ENCODE data around the gene FBXL17. TPM values are rescaled to one million over a fixed set of nuclear protein-coding genes. Genes with fewer than 3 reads are reported as not detected.

FBXL17 gene
- total RNA-seq, 1 experiment from 2014 or later, result 3.5 TPM

DNA sequence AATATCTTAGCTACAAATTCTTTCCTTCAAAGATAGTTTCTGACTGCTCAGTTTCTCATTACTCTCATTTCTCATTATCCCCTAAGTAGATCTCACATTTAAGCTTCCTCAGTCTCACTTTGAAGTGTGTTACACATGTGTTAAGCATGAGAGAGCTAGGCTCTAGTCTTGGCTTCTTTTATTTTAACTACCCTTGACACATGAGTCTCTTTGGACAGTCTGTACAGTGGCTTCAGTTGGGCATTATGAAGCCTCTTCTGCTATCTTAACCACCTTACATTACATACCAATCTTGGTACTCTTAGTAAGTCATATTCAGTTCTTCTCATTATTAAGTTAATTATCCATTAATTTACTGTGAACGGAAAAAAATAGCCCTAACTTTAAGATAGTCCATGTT lies 232.5 kb downstream of the FBXL17 start:
- ChIA-PET CTCF (no interaction called here), POLR2A (no interaction called here)
- no peak overlapping the region for H3K27ac Mint-ChIP-seq
- ATAC-seq (no peak), DNase-seq (ENCODE audit: low spot score) (no peak)
- no peak overlapping the region for H3K4me3 Mint-ChIP-seq
- peaks cover 10% of the 10 kb centered on the region for H3K9me3 Mint-ChIP-seq
- H3K4me1 Mint-ChIP-seq, result no peaks in the 10 kb centered on the region
- no peaks in the 10 kb centered on the region for H3K27me3 Mint-ChIP-seq (ENCODE audit: low read depth)
- H3K36me3 Mint-ChIP-seq, result peaks cover 2% of the 10 kb centered on the region; the same call in 1 of the 2 replicates
- TF ChIP-seq, protein P1, sequence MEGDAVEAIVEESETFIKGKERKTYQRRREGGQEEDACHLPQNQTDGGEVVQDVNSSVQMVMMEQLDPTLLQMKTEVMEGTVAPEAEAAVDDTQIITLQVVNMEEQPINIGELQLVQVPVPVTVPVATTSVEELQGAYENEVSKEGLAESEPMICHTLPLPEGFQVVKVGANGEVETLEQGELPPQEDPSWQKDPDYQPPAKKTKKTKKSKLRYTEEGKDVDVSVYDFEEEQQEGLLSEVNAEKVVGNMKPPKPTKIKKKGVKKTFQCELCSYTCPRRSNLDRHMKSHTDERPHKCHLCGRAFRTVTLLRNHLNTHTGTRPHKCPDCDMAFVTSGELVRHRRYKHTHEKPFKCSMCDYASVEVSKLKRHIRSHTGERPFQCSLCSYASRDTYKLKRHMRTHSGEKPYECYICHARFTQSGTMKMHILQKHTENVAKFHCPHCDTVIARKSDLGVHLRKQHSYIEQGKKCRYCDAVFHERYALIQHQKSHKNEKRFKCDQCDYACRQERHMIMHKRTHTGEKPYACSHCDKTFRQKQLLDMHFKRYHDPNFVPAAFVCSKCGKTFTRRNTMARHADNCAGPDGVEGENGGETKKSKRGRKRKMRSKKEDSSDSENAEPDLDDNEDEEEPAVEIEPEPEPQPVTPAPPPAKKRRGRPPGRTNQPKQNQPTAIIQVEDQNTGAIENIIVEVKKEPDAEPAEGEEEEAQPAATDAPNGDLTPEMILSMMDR (IDR thresholded peaks at IDR 0.05), result no peak
- no peak for TF ChIP-seq ZNF138 (CRISPR knock-in tag; conservative IDR thresholded peaks at IDR 0.05)
- no peak for TF ChIP-seq ZNF232 (CRISPR knock-in tag; IDR thresholded peaks at IDR 0.05)
- TF ChIP-seq, protein P2, sequence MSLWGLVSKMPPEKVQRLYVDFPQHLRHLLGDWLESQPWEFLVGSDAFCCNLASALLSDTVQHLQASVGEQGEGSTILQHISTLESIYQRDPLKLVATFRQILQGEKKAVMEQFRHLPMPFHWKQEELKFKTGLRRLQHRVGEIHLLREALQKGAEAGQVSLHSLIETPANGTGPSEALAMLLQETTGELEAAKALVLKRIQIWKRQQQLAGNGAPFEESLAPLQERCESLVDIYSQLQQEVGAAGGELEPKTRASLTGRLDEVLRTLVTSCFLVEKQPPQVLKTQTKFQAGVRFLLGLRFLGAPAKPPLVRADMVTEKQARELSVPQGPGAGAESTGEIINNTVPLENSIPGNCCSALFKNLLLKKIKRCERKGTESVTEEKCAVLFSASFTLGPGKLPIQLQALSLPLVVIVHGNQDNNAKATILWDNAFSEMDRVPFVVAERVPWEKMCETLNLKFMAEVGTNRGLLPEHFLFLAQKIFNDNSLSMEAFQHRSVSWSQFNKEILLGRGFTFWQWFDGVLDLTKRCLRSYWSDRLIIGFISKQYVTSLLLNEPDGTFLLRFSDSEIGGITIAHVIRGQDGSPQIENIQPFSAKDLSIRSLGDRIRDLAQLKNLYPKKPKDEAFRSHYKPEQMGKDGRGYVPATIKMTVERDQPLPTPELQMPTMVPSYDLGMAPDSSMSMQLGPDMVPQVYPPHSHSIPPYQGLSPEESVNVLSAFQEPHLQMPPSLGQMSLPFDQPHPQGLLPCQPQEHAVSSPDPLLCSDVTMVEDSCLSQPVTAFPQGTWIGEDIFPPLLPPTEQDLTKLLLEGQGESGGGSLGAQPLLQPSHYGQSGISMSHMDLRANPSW (CRISPR knock-in tag; conservative IDR thresholded peaks at IDR 0.05; ENCODE audit: low read depth), result no peak
- TF ChIP-seq IRF2 (CRISPR knock-in tag; IDR thresholded peaks at IDR 0.05; ENCODE audit: borderline replicate concordance, low read depth), result no peak
- no peak for TF ChIP-seq TCF7 (CRISPR knock-in tag; IDR thresholded peaks at IDR 0.05; ENCODE audit: low read depth)
- TF ChIP-seq, protein P3, sequence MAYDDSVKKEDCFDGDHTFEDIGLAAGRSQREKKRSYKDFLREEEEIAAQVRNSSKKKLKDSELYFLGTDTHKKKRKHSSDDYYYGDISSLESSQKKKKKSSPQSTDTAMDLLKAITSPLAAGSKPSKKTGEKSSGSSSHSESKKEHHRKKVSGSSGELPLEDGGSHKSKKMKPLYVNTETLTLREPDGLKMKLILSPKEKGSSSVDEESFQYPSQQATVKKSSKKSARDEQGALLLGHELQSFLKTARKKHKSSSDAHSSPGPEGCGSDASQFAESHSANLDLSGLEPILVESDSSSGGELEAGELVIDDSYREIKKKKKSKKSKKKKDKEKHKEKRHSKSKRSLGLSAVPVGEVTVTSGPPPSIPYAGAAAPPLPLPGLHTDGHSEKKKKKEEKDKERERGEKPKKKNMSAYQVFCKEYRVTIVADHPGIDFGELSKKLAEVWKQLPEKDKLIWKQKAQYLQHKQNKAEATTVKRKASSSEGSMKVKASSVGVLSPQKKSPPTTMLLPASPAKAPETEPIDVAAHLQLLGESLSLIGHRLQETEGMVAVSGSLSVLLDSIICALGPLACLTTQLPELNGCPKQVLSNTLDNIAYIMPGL (CRISPR knock-in tag; IDR thresholded peaks at IDR 0.05), result no peak
- TF ChIP-seq, protein P4, sequence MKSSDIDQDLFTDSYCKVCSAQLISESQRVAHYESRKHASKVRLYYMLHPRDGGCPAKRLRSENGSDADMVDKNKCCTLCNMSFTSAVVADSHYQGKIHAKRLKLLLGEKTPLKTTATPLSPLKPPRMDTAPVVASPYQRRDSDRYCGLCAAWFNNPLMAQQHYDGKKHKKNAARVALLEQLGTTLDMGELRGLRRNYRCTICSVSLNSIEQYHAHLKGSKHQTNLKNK (CRISPR knock-in tag; IDR thresholded peaks at IDR 0.05), result no peak

GRCh38 chr5:108148715-108149139 lies 233.2 kb downstream of the FBXL17 start:
- ATAC-seq (peak; percentile 78), DNase-seq (ENCODE audit: low spot score) (no peak)
- H3K4me1 Mint-ChIP-seq, result no peaks in the 10 kb centered on the region
- TF ChIP-seq, protein P5, sequence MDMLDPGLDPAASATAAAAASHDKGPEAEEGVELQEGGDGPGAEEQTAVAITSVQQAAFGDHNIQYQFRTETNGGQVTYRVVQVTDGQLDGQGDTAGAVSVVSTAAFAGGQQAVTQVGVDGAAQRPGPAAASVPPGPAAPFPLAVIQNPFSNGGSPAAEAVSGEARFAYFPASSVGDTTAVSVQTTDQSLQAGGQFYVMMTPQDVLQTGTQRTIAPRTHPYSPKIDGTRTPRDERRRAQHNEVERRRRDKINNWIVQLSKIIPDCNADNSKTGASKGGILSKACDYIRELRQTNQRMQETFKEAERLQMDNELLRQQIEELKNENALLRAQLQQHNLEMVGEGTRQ (CRISPR knock-in tag; IDR thresholded peaks at IDR 0.05), result no peak
- TF ChIP-seq, protein P1 (IDR thresholded peaks at IDR 0.05), result peak; percentile 49
- no peak overlapping the region for H3K4me3 Mint-ChIP-seq
- peaks cover 10% of the 10 kb centered on the region for H3K9me3 Mint-ChIP-seq
- ChIA-PET POLR2A (no interaction called here), CTCF (no interaction called here)
- no peaks in the 10 kb centered on the region for H3K27me3 Mint-ChIP-seq (ENCODE audit: low read depth)
- no peak overlapping the region for H3K27ac Mint-ChIP-seq
- no peaks in the 10 kb centered on the region for H3K36me3 Mint-ChIP-seq

- TF ChIP-seq, protein P6, sequence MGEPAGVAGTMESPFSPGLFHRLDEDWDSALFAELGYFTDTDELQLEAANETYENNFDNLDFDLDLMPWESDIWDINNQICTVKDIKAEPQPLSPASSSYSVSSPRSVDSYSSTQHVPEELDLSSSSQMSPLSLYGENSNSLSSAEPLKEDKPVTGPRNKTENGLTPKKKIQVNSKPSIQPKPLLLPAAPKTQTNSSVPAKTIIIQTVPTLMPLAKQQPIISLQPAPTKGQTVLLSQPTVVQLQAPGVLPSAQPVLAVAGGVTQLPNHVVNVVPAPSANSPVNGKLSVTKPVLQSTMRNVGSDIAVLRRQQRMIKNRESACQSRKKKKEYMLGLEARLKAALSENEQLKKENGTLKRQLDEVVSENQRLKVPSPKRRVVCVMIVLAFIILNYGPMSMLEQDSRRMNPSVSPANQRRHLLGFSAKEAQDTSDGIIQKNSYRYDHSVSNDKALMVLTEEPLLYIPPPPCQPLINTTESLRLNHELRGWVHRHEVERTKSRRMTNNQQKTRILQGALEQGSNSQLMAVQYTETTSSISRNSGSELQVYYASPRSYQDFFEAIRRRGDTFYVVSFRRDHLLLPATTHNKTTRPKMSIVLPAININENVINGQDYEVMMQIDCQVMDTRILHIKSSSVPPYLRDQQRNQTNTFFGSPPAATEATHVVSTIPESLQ (CRISPR knock-in tag; IDR thresholded peaks at IDR 0.05), result no peak
- TF ChIP-seq RELA (CRISPR knock-in tag; IDR thresholded peaks at IDR 0.05; ENCODE audit: borderline replicate concordance) (no peak), ZNF671 (CRISPR knock-in tag; IDR thresholded peaks at IDR 0.05) (no peak), SP1 (CRISPR knock-in tag; conservative IDR thresholded peaks at IDR 0.05) (no peak), TEAD4 (CRISPR knock-in tag; IDR thresholded peaks at IDR 0.05) (no peak)
- TF ChIP-seq, protein P7, sequence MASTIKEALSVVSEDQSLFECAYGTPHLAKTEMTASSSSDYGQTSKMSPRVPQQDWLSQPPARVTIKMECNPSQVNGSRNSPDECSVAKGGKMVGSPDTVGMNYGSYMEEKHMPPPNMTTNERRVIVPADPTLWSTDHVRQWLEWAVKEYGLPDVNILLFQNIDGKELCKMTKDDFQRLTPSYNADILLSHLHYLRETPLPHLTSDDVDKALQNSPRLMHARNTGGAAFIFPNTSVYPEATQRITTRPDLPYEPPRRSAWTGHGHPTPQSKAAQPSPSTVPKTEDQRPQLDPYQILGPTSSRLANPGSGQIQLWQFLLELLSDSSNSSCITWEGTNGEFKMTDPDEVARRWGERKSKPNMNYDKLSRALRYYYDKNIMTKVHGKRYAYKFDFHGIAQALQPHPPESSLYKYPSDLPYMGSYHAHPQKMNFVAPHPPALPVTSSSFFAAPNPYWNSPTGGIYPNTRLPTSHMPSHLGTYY (CRISPR knock-in tag; IDR thresholded peaks at IDR 0.05), result no peak
- DNase-seq (ENCODE audit: low spot score) (no peak), ATAC-seq (no peak)
- ChIA-PET POLR2A (no interaction called here), CTCF (interaction anchor here (0.7 kb wide), 1 partner anchor 458 kb away, joined by 3 read pairs; no protein-coding TSS in a partner anchor)
- no peaks in the 10 kb centered on the region for H3K36me3 Mint-ChIP-seq
- no peaks in the 10 kb centered on the region for H3K9me3 Mint-ChIP-seq
- H3K27me3 Mint-ChIP-seq (ENCODE audit: low read depth), result no peaks in the 10 kb centered on the region
- no peaks in the 10 kb centered on the region for H3K4me1 Mint-ChIP-seq
- H3K27ac Mint-ChIP-seq, result 0 out of 2 replicates have a peak overlapping the region, but pooled peaks have one; percentile 20
- no peak overlapping the region for H3K4me3 Mint-ChIP-seq
Observed at GRCh38 chr5:108146222-108146621, 235.7 kb downstream of the FBXL17 start.

Data from WTC11 (cell line).